ENCODE results near the gene RBM20. TPM values are rescaled to one million over a fixed set of nuclear protein-coding genes. Genes with fewer than 3 reads are reported as not detected.

RBM20 gene
- total and polyA plus RNA-seq, 2 of the 13 experiments (the other 11 are each of a cell fraction or from before 2014, with no cell fraction given) = 0.02 to 0.22 TPM

DNA sequence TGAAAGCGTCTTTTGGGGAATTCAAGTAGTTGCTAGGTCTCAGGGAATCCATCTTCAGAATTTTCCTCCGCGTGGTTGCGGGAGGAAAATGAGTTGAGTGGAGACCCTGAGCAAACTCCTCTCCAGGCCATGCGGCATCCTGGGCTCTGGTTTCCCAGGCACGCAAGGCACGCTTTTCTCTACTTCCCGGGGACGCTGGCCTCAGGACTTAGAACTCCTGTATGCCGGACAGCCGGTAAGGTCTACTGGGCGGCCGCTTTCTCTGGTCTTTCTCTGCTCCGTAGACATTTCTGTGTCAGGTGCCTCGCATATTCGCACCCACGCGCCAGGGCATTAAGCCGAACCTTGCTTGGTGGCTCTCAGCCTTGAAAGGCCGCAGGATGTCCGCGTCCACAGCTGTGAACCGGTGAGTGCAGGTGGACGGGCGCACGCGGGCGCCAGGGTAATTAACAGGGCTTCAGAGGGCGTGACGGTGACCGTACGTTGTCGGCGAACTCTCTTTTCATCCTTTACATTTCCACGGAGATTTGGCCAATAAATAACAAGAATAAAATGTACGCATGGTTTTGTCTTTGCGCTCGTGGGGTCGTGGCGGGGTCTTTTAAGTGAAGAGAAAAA lies 992 bp upstream of the RBM20 start:
- H3K9ac ChIP-seq (ENCODE audit: insufficient read depth, low read depth, low read length) = no peak overlapping the region
- in situ Hi-C loops (cut with HindIII; ENCODE audit: extremely low pct_ligation_motif_present, low pct_unique_long_range_greater_than_20kb) (no loop called here), intact Hi-C loops (cut with micrococcal nuclease; ENCODE audit: unreplicated experiment) (no loop called here)
- no peak overlapping the region for H3K27ac ChIP-seq (ENCODE audit: extremely low read length, insufficient read depth, low read length)
- WGBS (ENCODE audit: low lambda C conversion rate) = 26% methylated on average over 32 of the region's 40 CpGs
- no peak for FAIRE-seq
- peaks cover 3 to 44% of the 10 kb centered on the region in 2 experiments for H3K27me3 ChIP-seq (ENCODE audit: control insufficient read depth in 1 of 2, insufficient read depth in 2 of 2, low read length in 2 of 2)
- TF ChIP-seq EZH2 (conservative IDR thresholded peaks at IDR 0.05; ENCODE audit: low read depth, low read length) (peak; percentile 59; the same call in 1 of the 2 replicates), KAT7 (CRISPR knock-in tag; IDR thresholded peaks at IDR 0.05; ENCODE audit: borderline replicate concordance) (no peak), ZNF17 (CRISPR knock-in tag; IDR thresholded peaks at IDR 0.05) (no peak)
- peak; percentile 68 for ATAC-seq
- CTCF ChIA-PET (ENCODE audit: low intra/inter-chr PET ratio, low total read pairs) = no interaction called here
- no peaks in the 10 kb centered on the region for H3K79me2 ChIP-seq (ENCODE audit: insufficient read depth, low read length)
- POLR2A ChIA-PET = no interaction called here
- peaks cover 15% of the 10 kb centered on the region for H3K4me1 ChIP-seq (ENCODE audit: insufficient read depth, low read length)
- H3K36me3 ChIP-seq (replicated peaks in 1 of 2; ENCODE audit: control insufficient read depth in 1 of 2, insufficient read depth in 2 of 2, low read length in 2 of 2) = no peaks in the 10 kb centered on the region
- peak overlapping the region; percentile 68 for H3K4me2 ChIP-seq (ENCODE audit: low read depth, low read length)
- BruUV-seq (replicated peaks) = no TSS peak
- no peak overlapping the region for H2AFZ ChIP-seq (ENCODE audit: low read length)
- H3K4me3 ChIP-seq (replicated peaks in 1 of 3; ENCODE audit: insufficient read depth in 1 of 3, low read depth in 2 of 3, low read length in 3 of 3) = peak overlapping the region in 2 of 3 experiments; percentile 39 to 61; a peak in 2 of 6 replicates
- no peaks in the 10 kb centered on the region for H3K9me3 ChIP-seq (ENCODE audit: low read length)
- no peak for DNase-seq (ENCODE audit: low spot score)
- no peaks in the 10 kb centered on the region for H4K20me1 ChIP-seq (ENCODE audit: insufficient read depth, low read length)

DNA sequence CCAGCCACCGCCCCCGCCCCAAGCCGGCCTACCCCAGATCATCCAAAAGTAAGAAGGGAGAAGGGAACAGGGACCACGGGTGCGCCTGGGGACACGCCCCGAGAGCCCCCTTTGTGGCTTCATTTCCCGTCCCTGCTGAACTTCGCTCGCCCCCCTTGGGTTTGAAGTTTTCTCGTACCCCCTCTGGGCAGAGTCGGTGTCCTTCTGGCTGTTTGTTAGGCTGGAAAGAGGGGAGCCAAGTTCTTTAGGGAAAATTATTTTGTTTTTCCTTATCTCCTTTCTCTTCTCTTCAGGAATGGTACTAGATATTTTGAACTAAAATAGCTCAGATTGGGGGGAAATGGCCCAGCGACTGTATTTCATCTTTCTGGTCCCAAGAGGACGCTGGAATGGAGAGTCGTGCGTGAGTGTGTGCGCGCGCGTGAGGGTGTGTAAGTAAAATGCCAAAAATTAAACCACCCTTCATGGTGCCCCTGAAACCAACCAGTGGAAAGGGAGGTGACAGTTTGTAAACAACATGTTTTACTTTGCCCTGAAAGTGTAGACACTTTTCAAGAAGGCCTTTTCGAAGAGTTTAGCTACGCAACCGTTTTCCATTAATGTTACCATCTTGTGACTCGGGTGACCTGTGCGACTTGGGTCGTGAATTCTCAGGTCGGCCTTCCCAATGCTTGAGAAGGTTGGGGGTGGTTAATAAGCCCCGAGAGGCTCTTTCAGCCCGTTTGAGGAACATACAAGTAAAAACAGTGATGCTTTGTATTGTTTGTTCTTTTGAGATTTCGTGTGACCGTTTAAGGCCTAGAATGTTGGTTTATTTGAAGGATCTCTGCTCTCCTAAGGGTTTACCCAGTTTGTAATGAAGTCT lies 694 bp downstream of the RBM20 start:
- in situ Hi-C loops (cut with HindIII; ENCODE audit: extremely low pct_ligation_motif_present, low pct_unique_long_range_greater_than_20kb) = no loop called here
- no peaks in the 10 kb centered on the region for H3K79me2 ChIP-seq (ENCODE audit: insufficient read depth, low read length)
- 67% methylated on average over 25 of the region's 31 CpGs for WGBS (ENCODE audit: low lambda C conversion rate)
- ATAC-seq (no peak), FAIRE-seq (no peak), DNase-seq (ENCODE audit: low spot score) (no peak)
- no TSS peak for BruUV-seq (replicated peaks)
- H4K20me1 ChIP-seq (ENCODE audit: insufficient read depth, low read length) = no peaks in the 10 kb centered on the region
- ChIA-PET POLR2A (no interaction called here), CTCF (ENCODE audit: low intra/inter-chr PET ratio, low total read pairs) (no interaction called here)
- no peaks in the 10 kb centered on the region for H3K36me3 ChIP-seq (replicated peaks in 1 of 2; ENCODE audit: control insufficient read depth in 1 of 2, insufficient read depth in 2 of 2, low read length in 2 of 2)
- peaks cover 3 to 42% of the 10 kb centered on the region in 2 experiments for H3K27me3 ChIP-seq (ENCODE audit: control insufficient read depth in 1 of 2, insufficient read depth in 2 of 2, low read length in 2 of 2)
- intact Hi-C loops (cut with micrococcal nuclease; ENCODE audit: unreplicated experiment) = no loop called here
- H3K4me3 ChIP-seq (replicated peaks in 1 of 3; ENCODE audit: insufficient read depth in 1 of 3, low read depth in 2 of 3, low read length in 3 of 3) = no peak overlapping the region
- no peak overlapping the region for H2AFZ ChIP-seq (ENCODE audit: low read length)
- no peak overlapping the region for H3K4me2 ChIP-seq (ENCODE audit: low read depth, low read length)
- H3K4me1 ChIP-seq (ENCODE audit: insufficient read depth, low read length) = peaks cover 15% of the 10 kb centered on the region
- no peak overlapping the region for H3K27ac ChIP-seq (ENCODE audit: extremely low read length, insufficient read depth, low read length)
- H3K9ac ChIP-seq (ENCODE audit: insufficient read depth, low read depth, low read length) = no peak overlapping the region
- H3K9me3 ChIP-seq (ENCODE audit: low read length) = no peaks in the 10 kb centered on the region
- TF ChIP-seq SALL1 (CRISPR knock-in tag; IDR thresholded peaks at IDR 0.05) = no peak
- no peak for TF ChIP-seq TARDBP (CRISPR knock-in tag; IDR thresholded peaks at IDR 0.05)
- TF ChIP-seq PHF20 (CRISPR knock-in tag; IDR thresholded peaks at IDR 0.05) = no peak
- TF ChIP-seq ZNF703 (CRISPR knock-in tag; IDR thresholded peaks at IDR 0.05; ENCODE audit: borderline replicate concordance) = no peak
- TF ChIP-seq, protein P1, sequence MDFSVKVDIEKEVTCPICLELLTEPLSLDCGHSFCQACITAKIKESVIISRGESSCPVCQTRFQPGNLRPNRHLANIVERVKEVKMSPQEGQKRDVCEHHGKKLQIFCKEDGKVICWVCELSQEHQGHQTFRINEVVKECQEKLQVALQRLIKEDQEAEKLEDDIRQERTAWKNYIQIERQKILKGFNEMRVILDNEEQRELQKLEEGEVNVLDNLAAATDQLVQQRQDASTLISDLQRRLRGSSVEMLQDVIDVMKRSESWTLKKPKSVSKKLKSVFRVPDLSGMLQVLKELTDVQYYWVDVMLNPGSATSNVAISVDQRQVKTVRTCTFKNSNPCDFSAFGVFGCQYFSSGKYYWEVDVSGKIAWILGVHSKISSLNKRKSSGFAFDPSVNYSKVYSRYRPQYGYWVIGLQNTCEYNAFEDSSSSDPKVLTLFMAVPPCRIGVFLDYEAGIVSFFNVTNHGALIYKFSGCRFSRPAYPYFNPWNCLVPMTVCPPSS (IDR thresholded peaks at IDR 0.05) = no peak
- TF ChIP-seq PAF1 (CRISPR knock-in tag; IDR thresholded peaks at IDR 0.05) = no peak
- no peak for TF ChIP-seq ZNF773 (CRISPR knock-in tag; IDR thresholded peaks at IDR 0.05; ENCODE audit: borderline replicate concordance)
- TF ChIP-seq, protein P2, sequence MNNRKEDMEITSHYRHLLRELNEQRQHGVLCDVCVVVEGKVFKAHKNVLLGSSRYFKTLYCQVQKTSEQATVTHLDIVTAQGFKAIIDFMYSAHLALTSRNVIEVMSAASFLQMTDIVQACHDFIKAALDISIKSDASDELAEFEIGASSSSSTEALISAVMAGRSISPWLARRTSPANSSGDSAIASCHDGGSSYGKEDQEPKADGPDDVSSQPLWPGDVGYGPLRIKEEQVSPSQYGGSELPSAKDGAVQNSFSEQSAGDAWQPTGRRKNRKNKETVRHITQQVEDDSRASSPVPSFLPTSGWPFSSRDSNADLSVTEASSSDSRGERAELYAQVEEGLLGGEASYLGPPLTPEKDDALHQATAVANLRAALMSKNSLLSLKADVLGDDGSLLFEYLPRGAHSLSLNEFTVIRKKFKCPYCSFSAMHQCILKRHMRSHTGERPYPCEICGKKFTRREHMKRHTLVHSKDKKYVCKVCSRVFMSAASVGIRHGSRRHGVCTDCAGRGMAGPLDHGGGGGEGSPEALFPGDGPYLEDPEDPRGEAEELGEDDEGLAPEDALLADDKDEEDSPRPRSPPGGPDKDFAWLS (CRISPR knock-in tag; IDR thresholded peaks at IDR 0.05; ENCODE audit: borderline replicate concordance) = no peak
- TF ChIP-seq, protein P3, sequence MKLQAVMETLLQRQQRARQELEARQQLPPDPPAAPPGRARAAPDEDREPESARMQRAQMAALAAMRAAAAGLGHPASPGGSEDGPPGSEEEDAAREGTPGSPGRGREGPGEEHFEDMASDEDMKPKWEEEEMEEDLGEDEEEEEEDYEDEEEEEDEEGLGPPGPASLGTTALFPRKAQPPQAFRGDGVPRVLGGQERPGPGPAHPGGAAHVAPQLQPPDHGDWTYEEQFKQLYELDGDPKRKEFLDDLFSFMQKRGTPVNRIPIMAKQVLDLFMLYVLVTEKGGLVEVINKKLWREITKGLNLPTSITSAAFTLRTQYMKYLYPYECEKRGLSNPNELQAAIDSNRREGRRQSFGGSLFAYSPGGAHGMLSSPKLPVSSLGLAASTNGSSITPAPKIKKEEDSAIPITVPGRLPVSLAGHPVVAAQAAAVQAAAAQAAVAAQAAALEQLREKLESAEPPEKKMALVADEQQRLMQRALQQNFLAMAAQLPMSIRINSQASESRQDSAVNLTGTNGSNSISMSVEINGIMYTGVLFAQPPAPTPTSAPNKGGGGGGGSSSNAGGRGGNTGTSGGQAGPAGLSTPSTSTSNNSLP (IDR thresholded peaks at IDR 0.05; ENCODE audit: low read depth, low read length) = no peak
- TF ChIP-seq FOXK2 (IDR thresholded peaks at IDR 0.05) = no peak
